Activated CD4-positive, alpha-beta T cell treated with anti-CD3 and anti-CD28 coated beads, Interleukin-2, amount 50 U/mL, for 16 hours (primary cell): Measurements from ENCODE around the gene IGFBP1.
"Not testable (repeated sequence)": the region's sequence is repeated elsewhere in the genome, so short reads cannot be mapped to it uniquely, and the experiment has no call there.

ENCODE experiments used
- DNase-seq: peaks from one replicate; pipeline ENCODE4 v3.0.0-alpha.2; 2020

Gene IGFBP1

GRCh38 chr7:45888185-45888992 lies at the start of gene IGFBP1:
Gene IGFBP1 (plus strand): TSS chr7:45888488. CDS start chr7:45888653, 165 bp downstream.
- peak; percentile 4 for DNase-seq

DNA sequence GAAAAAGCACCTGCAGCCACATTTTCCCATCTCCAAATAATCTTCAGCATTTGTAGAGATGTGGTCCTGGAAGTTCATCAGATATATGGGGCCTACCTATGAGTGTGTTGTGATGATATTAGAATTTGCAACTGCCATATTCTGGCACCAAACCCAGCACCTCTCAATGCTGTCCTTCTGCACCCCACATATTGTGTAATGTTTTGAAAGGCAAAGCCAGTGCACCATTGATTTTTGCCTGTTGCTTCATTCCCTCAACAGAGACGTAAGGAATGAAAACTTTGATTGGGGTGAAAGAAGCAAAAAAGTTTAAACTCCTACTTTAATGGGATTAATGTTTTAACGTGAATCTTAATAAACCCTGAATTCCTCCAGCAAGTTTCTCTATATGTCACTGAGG lies 49.4 kb upstream of the IGFBP1 start:
- not testable (repeated sequence) for DNase-seq

DNA sequence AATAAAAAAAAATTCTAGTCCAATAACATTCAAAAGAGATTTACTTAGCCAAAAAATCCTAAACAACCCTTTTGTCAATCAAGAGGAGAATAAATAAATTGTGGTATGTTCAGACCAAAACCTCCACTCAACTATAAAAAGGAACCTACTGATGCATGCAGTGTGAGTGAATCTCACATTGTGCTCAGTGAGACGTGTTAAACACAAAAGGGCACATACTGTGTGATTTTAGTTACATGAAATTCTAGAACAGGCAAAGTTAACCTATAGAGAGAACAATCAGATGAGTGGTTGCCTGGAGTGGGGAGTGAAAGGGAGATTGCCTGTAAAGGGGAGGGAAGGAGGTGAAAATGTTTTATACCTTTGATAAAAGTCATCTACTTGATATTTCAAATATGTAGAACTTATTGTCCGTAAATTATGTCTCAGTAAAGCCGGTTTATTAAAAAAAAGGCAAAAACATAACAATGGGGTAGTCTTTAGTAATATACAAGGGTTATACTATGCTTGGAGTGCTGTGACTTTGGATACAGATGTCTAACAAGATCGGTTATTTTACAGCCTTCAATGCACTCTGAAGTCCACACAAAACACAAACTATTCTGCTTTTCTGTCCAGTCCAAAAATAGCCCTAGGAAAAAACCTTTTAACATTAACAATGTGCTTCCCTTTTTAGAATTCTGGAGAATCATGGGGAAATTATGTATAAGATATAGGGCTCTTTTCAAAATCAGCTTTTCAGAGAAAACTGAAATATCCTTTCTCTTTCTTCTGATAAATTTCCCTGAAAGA lies 46.2 kb upstream of the IGFBP1 start:
- DNase-seq, result not testable (repeated sequence)

DNA sequence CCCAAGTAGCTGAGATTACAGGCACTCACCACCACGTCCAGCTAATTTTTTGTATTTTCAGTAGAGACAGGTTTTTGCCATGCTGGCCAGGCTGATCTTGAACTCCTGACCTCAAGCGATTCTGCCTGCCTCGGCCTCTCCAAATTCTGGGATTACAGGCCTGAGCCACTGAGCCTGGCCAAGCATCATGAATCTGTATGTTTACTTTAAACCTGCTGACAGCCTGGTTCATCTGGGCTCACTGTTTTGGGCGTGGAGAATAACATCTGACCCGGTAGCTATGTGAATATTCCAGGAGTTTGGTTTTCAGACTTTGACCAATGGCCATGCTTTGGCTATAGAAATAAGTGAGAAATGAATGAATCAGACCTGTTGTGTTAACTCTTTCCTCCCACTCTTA lies 41.8 kb upstream of the IGFBP1 start:
- DNase-seq, result not testable (repeated sequence)

- DNase-seq, result not testable (repeated sequence)
Observed at GRCh38 chr7:45848734-45849133, 39.6 kb upstream of the IGFBP1 start.

DNA sequence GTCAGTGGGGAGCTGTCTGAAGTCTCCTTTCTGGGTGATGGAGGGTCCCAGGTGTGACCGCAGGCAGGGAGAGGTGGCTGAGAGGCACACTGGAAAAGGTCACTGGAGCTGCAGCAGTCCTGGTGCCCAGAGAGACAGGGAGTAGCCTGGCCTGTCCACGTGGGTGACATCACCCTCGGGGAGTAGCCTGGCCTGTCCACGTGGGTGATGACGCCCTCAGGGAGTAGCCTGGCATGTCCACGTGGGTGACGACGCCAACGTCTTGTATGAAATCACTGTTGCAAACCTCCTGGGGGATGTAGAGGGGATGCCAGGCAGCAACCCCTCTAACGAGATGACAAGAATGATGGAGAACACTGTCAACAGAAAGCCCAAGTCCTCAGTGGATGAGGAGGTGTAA lies 35.3 kb upstream of the IGFBP1 start:
- not testable (repeated sequence) for DNase-seq

DNA sequence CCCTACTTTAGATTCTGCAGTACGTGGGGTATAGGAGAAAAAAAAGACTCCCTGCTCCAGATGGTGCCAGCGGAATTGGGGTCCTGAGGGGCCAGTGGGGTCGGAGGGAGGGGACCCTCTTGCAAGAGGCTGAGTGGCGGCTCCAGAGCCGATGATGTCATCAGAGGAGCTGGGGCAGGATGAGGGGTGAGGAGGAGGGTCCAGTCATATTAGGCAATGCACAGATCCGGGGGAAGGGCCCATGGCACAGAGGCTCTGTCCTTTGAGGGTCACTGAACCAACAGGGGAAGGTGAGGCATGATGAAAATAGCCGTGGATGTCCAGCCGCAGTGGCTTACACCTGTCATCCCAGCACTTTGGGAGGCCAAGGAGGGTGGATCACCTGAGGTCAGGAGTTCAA lies 34.8 kb upstream of the IGFBP1 start:
- DNase-seq, result not testable (repeated sequence)

DNA sequence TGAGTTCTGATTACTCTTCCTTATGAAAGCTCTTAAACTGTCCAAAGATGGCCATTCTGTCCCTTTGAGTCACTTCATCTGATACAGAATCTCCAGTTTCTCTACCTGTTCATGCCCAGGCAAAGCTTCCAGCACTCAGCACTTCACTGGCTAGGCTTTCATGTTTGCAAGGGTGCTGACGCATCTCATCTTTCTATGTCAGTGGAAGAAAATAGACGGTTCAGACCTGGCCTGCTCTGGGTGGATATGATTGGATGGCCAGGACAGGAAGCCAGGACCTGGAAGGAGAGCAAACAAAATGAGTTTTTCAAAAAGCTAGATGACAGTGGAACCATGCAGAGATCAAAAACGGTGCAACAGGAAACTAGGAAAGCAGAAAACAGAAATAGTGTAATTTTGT lies 32.6 kb upstream of the IGFBP1 start:
- DNase-seq, result not testable (repeated sequence)

DNA sequence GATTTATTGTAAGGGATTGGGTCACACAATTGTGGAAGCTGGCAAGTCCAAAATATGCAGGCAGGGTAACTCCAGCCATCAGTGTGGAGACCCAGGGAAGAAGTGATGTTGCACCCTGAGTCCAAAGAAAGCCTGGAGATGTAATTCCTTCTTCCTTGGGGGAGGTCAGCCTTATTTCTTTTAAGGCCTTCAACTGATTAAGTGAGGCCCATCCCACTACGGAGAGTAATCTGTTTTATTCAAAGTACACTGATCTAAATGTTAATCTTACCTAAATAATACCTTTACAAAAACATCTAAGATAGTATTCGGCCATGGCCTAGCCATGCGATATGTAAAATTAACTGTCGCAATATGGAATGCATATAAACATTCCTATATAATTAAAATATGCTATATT lies 31.4 kb upstream of the IGFBP1 start:
- not testable (repeated sequence) for DNase-seq

- no peak for DNase-seq
Observed at GRCh38 chr7:45863715-45864114, 24.6 kb upstream of the IGFBP1 start.

DNA sequence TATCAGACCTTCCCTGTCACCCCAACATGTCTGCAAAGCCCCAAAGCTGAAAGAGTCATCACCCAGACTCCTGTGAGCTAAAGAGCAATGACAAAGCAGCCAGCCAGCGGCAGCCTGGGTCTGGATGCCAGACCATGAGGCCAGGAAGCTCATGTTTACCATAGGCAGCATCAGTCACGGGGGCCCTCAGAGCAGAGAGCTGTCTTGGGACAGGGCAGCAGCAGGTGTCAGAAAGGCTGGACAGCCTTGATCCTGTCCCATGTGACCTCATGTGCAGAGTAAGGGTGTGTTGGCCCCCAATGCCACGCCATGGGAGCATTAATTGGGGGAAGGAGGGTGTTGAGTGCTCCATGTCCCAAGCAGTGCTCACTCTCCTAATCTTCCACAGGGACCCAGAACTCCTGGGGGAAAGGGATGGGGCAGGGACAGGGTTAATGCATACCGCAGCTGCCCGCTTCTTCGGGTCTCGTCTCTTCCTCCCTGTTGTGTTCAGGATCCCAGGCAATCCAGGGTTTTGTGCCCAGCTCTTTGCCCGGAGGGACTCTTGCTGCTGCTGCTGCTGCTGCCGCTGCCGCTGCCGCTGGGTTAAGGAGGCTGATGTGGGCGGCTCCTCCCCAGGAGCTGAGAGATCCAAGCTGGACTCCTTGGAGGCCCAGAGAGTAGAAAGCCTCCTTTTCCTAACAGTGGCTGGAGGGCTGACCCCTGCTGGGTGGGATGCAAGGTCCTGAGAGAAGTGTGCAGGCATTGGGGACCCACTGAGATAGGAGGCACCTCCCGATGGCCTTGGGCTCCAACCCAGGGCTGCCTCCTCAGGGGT lies 22.5 kb upstream of the IGFBP1 start:
- no peak for DNase-seq

GRCh38 chr7:45867471-45867870 lies 20.8 kb upstream of the IGFBP1 start:
- DNase-seq, result no peak

DNA sequence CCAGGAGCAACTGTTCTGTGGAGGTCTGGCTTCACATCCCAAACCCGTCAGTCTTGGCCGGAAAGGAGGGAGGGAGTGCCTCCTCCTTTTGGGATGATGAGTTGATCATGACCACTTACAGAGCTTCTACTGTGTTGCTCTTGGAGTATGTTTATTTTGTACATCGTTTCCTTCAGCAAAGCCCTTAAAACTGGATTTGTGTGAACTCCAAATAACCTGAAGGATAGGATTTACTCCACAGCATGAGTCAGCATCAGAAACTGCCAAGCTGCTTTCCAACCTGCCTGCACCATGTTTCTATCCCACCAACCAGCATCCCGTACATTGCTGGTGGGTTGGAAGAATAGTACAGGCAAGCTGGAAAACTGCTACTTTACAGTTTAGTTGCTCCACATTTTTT lies 18.9 kb upstream of the IGFBP1 start:
- no peak for DNase-seq

GRCh38 chr7:45872116-45873034 lies 15.9 kb upstream of the IGFBP1 start:
- DNase-seq, result no peak

- no peak for DNase-seq
Observed at GRCh38 chr7:45873035-45873354, 15.3 kb upstream of the IGFBP1 start, which contains the start of gene CCDC201. Gene CCDC201 (minus strand): TSS chr7:45873082. CDS start chr7:45873007, 75 bp downstream.

- DNase-seq, result no peak
Observed at GRCh38 chr7:45873355-45873754, 14.9 kb upstream of the IGFBP1 start.

- no peak for DNase-seq
Observed at GRCh38 chr7:45874408-45875131, 13.7 kb upstream of the IGFBP1 start.

- no peak for DNase-seq
Observed at GRCh38 chr7:45876519-45876918, 11.8 kb upstream of the IGFBP1 start.

DNA sequence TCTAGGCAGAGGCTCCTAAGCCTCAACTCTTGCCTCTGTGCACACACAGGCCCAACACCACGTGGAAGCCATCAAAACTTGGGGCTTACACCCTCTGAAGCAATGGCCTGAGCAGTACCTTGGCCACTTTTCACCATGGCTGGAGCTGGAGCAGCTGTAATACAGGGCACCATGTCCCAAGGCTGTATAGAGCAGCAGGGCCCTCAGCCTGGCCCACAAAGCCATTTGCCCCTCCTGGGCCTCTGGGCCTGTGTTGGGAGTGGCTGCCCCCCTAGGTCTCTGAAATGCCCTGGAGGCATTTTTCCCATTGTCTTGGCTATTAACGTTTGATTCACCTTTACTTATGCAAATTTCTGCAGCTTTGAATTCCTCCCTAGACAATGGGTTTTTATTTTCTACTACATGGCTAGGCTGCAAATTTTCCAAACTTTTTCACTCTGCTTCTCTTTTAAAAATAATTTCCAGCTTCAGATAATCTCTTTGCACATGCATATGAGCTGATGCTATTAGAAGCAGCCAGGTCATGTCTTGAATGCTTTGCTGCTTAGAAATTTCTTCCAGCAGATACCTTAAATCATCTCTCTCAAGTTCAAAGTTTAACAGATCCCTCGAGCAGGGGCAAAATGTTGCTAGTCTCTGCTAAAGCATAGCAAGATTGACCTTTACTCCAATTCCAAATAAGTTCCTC lies 9.7 kb upstream of the IGFBP1 start:
- DNase-seq, result no peak

GRCh38 chr7:45880433-45880860 lies 7.8 kb upstream of the IGFBP1 start:
- DNase-seq, result no peak

DNA sequence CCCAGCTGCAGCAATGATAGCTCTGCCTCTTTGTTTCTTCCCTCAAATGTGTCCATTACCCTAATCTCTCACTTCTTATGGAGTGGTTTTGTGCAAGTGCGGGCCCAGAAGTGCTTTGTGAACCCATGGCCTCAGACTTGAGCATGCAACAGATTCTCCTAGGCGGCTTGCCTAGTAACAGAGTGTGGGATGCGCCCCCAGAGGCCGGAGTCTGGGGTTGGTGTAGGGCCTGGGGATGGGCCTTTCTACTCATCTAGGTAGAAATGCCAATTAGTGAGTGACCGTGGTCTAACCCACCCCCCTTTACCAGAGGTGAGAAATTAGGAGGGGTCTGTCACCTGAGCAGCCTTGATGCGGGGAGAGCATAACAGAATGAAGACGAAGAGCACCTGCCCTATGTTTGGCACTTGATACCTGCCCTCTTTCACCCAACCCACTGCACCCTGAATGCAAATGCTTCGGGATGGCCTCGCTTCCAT lies 7.0 kb upstream of the IGFBP1 start:
- DNase-seq, result no peak
